K562 (cell line): ENCODE measurements around the gene ANKS1A.

Source experiments
- BHLHE40 ChIP-seq: IDR thresholded peaks from 2 replicates; pipeline ENCODE4 v1.6.1; 2011; ENCODE audit warnings: low read length, improper control_type of control experiment
- EP300 ChIP-seq: IDR thresholded peaks from 2 replicates; pipeline ENCODE4 v1.6.1; 2012; ENCODE audit warnings: low read length, improper control_type of control experiment
- KDM1A ChIP-seq, 2 experiments: fragments of 450-650 bp; IDR thresholded peaks; 2 replicates each; pipeline ENCODE4 v1.6.1; 2016; ENCODE audit warnings: mild to moderate bottlenecking in 2 of 2
- L3MBTL2 ChIP-seq: fragments of 450-650 bp; IDR thresholded peaks from 2 replicates; pipeline ENCODE4 v1.6.1; 2016; ENCODE audit warnings: mild to moderate bottlenecking, moderate library complexity
- MYC ChIP-seq, 2 experiments: fragments of 250-450 bp in 1 of 2; sonication (Bioruptor Pico) in 1 of 2; IDR thresholded peaks; 2 replicates each; pipeline versions ENCODE4 v1.5.1 to v1.6.1; 2012 to 2021; ENCODE audit warnings: low read depth in 2 of 2, borderline replicate concordance in 1 of 2, improper control_type of control experiment in 1 of 2, low read length in 1 of 2, mild to moderate bottlenecking in 1 of 2, moderate library complexity in 1 of 2
- NR2F6 ChIP-seq: fragments of 450-650 bp; formaldehyde crosslinking; IDR thresholded peaks from 2 replicates; pipeline ENCODE4 v1.4.0; 2020; ENCODE audit warnings: mild to moderate bottlenecking
- RAD51 ChIP-seq: fragments of 450-650 bp; IDR thresholded peaks from 2 replicates; pipeline ENCODE4 v1.7.1; 2016; ENCODE audit warnings: low read depth, mild to moderate bottlenecking, borderline replicate concordance
- RBFOX2 ChIP-seq: fragments of 200-400 bp; formaldehyde crosslinking; IDR thresholded peaks from 2 replicates; pipeline ENCODE4 v1.6.1; 2017; ENCODE audit warnings: low read depth, mild to moderate bottlenecking, low read length, moderate library complexity
- SMC3 ChIP-seq: conservative IDR thresholded peaks from 2 replicates; pipeline ENCODE4 v1.6.1; 2011; ENCODE audit warnings: low read depth, low read length, improper control_type of control experiment; ENCODE audit not compliant: insufficient read depth
- ZNF224 ChIP-seq: sonication (generic); formaldehyde crosslinking; IDR thresholded peaks from 2 replicates; pipeline ENCODE4 v1.8.0; 2022; ENCODE audit warnings: mild to moderate bottlenecking, missing genetic modification reagents
- TF ChIP-seq, protein P1 (sequence below): fragments of 250-450 bp; sonication (Bioruptor Pico); IDR thresholded peaks from 2 replicates; pipeline ENCODE4 v1.5.0; 2021
- TF ChIP-seq, protein P2 (sequence below), 3 experiments: IDR thresholded peaks in 2 of 3; conservative IDR thresholded peaks in 1 of 3; 2 replicates each; pipeline ENCODE4 v1.5.1; 2011 to 2012; ENCODE audit warnings: low read length in 3 of 3, mild to moderate bottlenecking in 3 of 3, control low read depth in 2 of 3, improper control_type of control experiment in 1 of 3, inconsistent platforms in 1 of 3, low read depth in 1 of 3, mixed read lengths in 1 of 3, moderate library complexity in 1 of 3; ENCODE audit not compliant: insufficient read depth in 2 of 3

DNA sequence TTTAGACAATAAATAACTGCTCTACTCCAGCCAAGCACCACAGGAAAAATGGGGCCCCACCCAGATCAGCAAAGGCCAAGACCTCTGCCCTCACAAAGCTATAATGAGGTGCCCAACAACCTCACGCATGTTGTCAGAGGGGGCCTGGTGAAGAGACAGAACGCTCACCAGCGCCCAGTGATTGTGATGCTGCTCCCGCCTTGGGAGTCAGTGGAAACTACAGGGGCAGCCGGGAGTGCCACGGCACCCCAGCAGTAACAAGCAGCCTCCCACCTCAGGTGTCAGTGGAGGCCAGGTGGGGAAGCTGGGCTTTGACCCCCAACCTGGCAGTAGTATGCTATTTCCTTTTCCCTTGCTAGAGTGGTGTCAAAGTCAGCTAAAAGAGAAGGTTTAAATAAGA, 204.7 kb downstream of the ANKS1A start:
- no peak for TF ChIP-seq RBFOX2
- no peak for TF ChIP-seq RAD51
- no peak for TF ChIP-seq NR2F6
- no peak for TF ChIP-seq SMC3
- no peak for TF ChIP-seq ZNF224 (CRISPR knock-in tag)
- no peak for TF ChIP-seq KDM1A (IDR thresholded peaks at IDR 0.05)
- TF ChIP-seq L3MBTL2, result no peak
- no peak for TF ChIP-seq BHLHE40
- TF ChIP-seq, protein P1, sequence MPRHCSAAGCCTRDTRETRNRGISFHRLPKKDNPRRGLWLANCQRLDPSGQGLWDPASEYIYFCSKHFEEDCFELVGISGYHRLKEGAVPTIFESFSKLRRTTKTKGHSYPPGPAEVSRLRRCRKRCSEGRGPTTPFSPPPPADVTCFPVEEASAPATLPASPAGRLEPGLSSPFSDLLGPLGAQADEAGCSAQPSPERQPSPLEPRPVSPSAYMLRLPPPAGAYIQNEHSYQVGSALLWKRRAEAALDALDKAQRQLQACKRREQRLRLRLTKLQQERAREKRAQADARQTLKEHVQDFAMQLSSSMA (CRISPR knock-in tag), result no peak
- TF ChIP-seq, protein P2, sequence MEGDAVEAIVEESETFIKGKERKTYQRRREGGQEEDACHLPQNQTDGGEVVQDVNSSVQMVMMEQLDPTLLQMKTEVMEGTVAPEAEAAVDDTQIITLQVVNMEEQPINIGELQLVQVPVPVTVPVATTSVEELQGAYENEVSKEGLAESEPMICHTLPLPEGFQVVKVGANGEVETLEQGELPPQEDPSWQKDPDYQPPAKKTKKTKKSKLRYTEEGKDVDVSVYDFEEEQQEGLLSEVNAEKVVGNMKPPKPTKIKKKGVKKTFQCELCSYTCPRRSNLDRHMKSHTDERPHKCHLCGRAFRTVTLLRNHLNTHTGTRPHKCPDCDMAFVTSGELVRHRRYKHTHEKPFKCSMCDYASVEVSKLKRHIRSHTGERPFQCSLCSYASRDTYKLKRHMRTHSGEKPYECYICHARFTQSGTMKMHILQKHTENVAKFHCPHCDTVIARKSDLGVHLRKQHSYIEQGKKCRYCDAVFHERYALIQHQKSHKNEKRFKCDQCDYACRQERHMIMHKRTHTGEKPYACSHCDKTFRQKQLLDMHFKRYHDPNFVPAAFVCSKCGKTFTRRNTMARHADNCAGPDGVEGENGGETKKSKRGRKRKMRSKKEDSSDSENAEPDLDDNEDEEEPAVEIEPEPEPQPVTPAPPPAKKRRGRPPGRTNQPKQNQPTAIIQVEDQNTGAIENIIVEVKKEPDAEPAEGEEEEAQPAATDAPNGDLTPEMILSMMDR (IDR thresholded peaks at IDR 0.05 in 2 of 3, conservative IDR thresholded peaks at IDR 0.05 in 1 of 3; ENCODE audit: insufficient read depth in 2 of 3, low read depth in 1 of 3, low read length in 3 of 3), result no peak
- TF ChIP-seq EP300, result no peak
- no peak for TF ChIP-seq MYC (IDR thresholded peaks at IDR 0.05; ENCODE audit: low read depth, low read length)
- no peak for TF ChIP-seq MYC (CRISPR knock-in tag; IDR thresholded peaks at IDR 0.05; ENCODE audit: borderline replicate concordance, low read depth)
